ENCODE measurements around the gene CNOT11.
A peak's percentile ranks its signal among the peaks of the same experiment; 100 is the strongest.
"Not testable (repeated sequence)": the region's sequence is repeated elsewhere in the genome, so short reads cannot be mapped to it uniquely, and the experiment has no call there.

Gene CNOT11

GRCh38 chr2:101252408-101253012, at the start of gene CNOT11:
Gene CNOT11, plus strand, starts transcription at chr2:101252886. Its CDS starts 79 bp downstream, at chr2:101252965.
- peak; percentile 99 for DNase-seq

GRCh38 chr2:101204400-101205115, 48.1 kb upstream of the CNOT11 start:
- peak; percentile 50 for DNase-seq

- peak; percentile 91 for DNase-seq
Observed at GRCh38 chr2:101205521-101206479, 46.9 kb upstream of the CNOT11 start.

- DNase-seq, result no peak
Observed at GRCh38 chr2:101208830-101209229, 43.9 kb upstream of the CNOT11 start.

GRCh38 chr2:101219246-101219645, 33.4 kb upstream of the CNOT11 start:
- peak; percentile 45 for DNase-seq

GRCh38 chr2:101220091-101220490, 32.6 kb upstream of the CNOT11 start:
- DNase-seq, result not testable (repeated sequence)

- DNase-seq, result peak; percentile 96
Observed at GRCh38 chr2:101223814-101224231, 28.9 kb upstream of the CNOT11 start.

GRCh38 chr2:101230541-101231001, 22.1 kb upstream of the CNOT11 start:
- no peak for DNase-seq

- no peak for DNase-seq
Observed at GRCh38 chr2:101231240-101231639, 21.4 kb upstream of the CNOT11 start.

- DNase-seq, result peak; percentile 73
Observed at GRCh38 chr2:101231937-101232730, 20.6 kb upstream of the CNOT11 start.

GRCh38 chr2:101232770-101233169, 19.9 kb upstream of the CNOT11 start:
- DNase-seq, result no peak

- DNase-seq, result peak; percentile 69
Observed at GRCh38 chr2:101234169-101234938, 18.3 kb upstream of the CNOT11 start.

- not testable (repeated sequence) for DNase-seq
Observed at GRCh38 chr2:101235956-101236355, 16.7 kb upstream of the CNOT11 start.

GRCh38 chr2:101237944-101238343, 14.7 kb upstream of the CNOT11 start:
- DNase-seq, result not testable (repeated sequence)

GRCh38 chr2:101238930-101239759, 13.5 kb upstream of the CNOT11 start:
- peak; percentile 20 for DNase-seq

- DNase-seq, result not testable (repeated sequence)
Observed at GRCh38 chr2:101239760-101240118, 12.9 kb upstream of the CNOT11 start.

GRCh38 chr2:101240694-101241093, 12.0 kb upstream of the CNOT11 start:
- peak; percentile 59 for DNase-seq

GRCh38 chr2:101241158-101241557, 11.5 kb upstream of the CNOT11 start:
- DNase-seq, result no peak

GRCh38 chr2:101244373-101244772, 8.3 kb upstream of the CNOT11 start:
- DNase-seq, result not testable (repeated sequence)

GRCh38 chr2:101244899-101245298, 7.8 kb upstream of the CNOT11 start:
- DNase-seq, result not testable (repeated sequence)

- not testable (repeated sequence) for DNase-seq
Observed at GRCh38 chr2:101245468-101245867, 7.2 kb upstream of the CNOT11 start.

All from hematopoietic multipotent progenitor cell treated with erythropoietin and hydrocortisone succinate and interleukin-3 and kit ligand, for 4 days (in vitro differentiated cells).